Stimulated activated CD4-positive, alpha-beta T cell treated with anti-CD3 and anti-CD28 coated beads, Interleukin-15, amount 100 ng/mL, for 48 hours (primary cell): ENCODE results near the gene CNMD.
"Not testable (repeated sequence)": the region's sequence is repeated elsewhere in the genome, so short reads cannot be mapped to it uniquely, and the experiment has no call there.

ENCODE experiments used
- DNase-seq, 2 donors: peaks; one replicate each; pipeline ENCODE4 v3.0.0-alpha.2; 2020; ENCODE audit warnings: low read depth in 2 of 2

CNMD gene

DNA sequence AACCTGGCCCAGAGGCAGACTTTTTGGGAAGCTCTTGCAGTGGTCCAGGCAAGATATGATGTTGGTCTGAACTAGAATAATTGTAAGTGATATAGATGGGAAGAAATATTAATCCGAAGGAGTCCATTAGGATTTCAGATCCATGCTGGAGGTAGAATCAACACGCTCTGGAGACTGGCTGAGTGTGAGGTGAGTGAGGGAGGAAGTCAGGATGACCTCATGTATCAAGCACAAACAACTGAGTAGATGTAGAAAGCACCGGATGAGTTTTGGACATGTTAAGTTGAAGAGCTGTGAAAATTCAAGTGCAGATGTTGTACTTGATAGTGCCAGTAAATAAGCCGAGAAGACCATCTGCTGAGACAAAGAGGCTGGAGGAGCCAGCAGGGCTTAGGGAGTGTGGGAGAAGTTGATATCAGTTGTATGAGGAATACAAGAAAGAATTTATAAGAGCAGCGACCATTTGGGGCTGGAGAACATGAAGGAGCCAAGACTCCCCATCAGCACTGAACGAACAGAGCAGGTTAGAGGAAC lies 5.3 kb upstream of the CNMD start:
- no peak for DNase-seq

DNA sequence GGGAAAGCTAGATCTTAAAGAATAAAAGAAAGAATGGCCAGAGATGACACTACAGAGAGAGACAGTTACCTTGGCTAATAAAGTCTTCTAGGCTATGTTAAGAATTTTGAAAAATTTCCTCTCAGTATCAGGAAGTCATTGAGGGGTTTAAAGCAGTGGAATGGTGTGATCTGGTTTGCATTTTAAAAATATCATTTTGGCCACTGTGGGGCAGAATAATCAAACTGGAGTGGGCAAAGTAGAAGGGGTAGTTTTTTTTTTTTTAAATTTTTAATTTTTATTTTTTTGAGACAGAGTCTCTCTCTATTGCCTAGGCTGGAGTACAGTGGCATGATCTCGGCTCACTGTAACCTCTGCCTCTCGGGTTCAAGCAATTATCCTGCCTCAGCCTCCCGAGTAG lies 4.4 kb upstream of the CNMD start:
- DNase-seq, result no peak

DNA sequence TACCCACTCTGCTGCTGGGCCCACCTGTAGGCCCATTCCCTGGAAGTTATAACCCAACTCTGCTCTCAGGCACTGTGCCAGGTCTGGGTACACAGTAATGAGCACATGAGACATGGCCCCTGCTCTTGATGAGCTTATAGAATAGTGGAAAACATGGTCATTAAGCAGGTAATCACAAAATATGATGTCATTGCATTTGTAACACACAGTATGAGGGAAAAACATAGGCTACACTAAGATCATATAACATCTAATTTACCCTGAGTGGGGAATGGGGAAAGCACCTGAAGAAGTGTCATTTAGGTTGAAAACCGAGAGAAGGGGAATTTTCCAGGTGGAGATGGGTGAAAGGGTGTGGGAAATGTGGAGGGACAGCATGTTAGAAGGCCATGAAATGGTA lies 3.9 kb upstream of the CNMD start:
- DNase-seq, result no peak

DNA sequence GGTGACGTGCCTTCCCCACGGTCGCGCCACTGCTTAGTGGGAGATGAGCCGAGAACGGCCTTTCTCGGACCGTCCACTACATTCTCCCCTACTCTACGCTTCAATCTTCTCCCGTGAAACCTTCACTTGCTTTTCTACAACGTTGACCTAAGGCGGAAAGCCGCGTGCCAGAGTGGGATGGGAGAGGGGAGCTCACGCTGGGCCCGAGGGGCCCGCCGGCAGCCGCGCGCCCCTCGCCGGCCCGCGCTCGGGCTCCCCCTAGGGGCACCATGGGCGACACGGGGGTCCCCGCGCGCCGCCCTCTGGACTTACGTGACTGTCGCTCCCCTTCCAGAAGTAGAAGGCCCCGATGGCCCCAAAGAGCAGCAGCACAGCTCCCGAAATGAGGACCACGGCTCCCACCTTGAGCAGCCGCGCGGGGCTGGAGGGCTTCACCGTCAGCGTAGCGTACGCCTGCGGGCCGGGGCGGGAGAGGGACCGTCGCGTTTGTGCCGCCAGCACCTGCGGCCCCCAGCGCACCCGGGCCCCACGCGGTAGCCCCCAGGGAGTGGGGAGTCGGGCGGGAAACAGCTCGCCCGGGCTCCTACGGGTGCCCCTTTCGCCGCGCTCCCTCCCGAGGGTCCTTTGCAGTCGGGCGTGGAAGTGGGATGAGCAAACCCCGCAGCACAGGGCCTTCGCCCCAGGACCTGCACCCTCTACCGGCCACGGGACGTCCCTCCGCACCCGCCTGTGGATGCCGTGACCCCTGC lies 727 bp downstream of the CNMD start:
- DNase-seq, result no peak

DNA sequence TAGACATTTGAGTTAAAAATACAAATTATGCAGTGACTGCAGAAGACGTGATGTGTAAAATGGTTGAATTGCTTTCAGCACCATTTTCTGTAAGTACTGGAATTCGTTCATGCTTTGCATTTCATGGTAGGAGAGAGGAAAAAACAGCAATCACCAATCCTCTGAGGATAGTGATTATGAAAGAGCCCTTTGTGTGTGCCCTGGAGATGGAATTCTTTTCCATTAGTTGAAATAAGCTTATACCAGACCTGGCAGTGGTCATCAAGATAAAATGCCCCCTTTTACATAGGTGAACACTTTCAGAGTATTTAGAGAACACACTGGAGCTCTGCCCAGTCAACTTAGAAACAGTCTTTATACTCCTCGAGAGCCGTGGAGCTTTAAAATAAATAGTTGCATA lies 1.7 kb downstream of the CNMD start:
- no peak for DNase-seq

DNA sequence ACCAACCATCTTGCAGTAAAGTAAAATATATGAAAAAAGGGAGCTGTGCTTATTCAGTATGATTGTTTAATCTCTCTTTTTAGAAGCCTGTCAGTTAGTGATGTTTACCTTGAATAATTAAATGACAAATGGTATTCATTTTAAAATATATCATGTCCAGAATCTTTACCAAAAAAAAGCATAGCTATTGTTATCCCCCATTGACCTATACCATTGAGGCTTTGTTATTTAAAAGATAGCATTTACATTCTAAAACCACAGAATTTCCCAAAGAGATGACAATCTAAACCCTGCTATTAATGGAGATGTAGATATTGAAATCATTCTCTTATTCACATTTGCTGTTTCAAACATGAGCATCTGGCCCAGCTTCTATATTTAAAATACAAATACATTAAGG lies 2.2 kb downstream of the CNMD start:
- no peak for DNase-seq

DNA sequence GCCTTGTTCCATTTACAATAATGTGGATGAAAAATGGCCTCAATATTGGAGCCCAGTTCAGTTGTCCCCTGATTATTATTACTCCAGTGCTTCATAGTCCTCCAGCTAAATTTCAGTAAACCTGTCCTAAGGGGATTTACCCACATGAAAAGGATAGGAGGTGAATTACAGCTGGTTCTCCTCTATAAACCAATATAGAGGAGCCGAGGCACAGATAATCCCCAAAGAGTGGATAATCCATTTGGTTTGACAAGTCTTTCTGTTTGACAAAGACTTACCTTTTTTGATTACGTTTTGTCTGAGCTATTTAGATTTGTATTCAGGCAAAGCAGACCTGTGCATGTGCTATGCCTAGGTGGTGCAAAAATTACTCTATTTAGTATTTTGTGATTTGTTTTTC lies 2.7 kb downstream of the CNMD start:
- no peak for DNase-seq

DNA sequence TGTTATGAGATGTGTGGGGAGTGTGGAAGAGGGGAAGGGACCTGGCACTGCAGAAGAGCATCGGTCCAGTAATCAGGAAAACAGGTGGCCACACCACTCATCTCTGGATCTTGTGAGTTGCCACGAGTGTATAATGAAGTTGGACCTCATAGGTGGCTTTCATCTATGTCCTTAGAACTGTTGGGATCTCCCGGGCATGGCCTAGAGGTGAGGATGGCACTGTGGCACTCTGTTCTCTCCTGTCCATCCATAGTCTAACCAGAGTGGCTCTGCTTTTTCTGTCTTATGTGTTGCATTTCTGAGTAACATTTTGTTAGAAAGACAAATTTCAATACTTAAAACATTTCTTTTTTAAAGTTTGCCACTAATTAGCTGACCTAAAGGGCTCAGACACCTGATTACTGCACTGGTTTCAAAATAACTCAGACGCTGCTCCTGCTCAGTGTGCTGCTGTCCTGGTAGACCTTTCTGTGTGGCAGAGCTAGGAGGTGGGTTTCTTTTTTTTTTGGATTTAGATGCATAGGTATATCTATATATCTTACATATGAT lies 5.5 kb downstream of the CNMD start:
- no peak for DNase-seq

DNA sequence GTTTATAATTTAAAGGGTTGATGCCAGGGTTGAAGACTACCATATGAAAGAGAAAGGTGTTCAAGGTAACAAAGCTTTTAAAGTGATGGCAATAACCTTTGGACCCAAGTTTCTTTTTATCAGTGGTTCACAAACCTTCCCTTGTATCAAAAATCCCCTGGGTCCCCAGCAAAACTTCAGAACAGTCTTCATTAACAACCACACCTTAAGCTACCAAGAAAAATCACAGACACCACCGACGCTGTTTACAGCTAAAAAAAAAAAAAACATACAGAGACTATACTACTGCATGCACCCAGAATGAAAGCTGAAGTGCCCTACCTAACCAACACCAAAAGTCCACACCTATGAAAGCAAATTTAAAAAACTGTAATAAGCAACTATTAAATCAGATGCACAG lies 13.4 kb downstream of the CNMD start:
- no peak for DNase-seq

DNA sequence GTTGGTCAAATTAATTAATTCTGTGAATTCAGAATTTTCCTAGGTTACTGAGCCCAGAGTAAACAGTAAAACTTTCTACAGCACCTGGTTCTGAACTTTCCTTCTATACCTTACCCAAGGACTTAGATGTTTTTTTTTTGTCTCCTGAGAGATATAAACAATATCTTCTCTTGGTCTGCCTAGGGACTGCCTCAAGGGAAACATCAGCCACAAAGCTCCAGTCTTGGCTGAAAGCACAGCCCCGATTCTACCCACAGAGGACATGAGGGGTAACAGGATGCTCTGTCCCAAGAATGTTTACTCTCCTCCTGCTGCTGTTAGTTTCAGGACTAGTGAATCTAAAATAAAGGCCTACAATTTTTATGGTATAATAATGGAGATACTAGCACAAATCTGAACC lies 14.3 kb downstream of the CNMD start:
- no peak for DNase-seq

DNA sequence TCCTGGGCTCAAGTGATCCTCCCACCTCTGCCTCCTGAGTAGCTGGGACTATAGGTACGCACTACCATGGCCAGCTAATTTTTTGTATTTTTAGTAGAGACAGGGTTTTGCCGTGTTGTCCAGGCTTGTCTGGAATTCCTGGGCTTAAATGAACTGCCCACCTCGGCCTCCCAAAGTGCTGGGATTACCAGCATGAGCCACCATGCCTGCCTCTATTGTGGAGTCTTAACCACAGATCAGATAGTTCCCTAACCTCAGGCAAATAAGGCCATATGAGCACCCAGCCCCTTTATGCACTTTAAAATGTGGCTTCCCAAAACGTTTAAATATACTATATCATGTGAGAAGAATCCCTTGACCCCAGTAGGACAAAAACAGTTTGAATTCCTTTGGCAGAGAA lies 16.4 kb downstream of the CNMD start:
- DNase-seq, result no peak

DNA sequence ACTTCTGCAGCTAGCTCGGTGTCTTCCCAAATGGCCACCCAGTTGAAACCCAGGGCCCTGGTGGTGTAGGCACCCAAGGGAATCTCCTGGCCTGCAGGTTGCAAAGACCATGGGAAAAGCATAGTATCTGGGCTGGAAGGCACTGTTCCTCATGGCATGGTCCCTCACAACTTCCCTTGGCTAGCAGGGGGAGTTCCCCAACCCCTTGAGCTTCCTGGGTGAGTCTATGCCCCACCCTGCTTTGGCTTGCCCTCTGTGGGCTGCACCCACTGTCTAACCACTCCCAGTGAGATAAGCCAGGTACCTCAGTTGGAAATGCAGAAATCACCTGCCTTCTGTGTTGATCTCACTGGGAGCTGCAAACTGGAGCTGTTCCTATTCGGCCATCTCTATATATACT lies 18.3 kb downstream of the CNMD start:
- DNase-seq, result not testable (repeated sequence)

DNA sequence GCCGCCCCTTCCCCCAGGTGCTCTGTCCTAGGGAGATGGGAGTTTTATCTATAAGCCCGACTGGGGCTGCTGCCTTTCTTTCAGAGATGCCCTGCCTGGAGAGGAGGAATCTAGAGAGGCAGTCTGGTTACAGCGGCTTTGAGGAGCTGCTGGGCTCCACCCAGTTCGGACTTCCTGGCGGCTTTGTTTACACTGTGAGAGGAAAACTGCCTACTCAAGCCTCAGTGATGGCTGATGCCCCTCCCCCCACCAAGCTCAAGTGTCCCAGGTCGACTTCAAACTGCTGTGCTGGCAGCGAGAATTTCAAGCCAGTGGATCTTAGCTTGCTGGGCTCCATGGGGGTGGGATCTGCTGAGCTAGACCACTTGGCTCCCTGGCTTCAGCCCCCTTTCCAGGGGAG lies 18.7 kb downstream of the CNMD start:
- not testable (repeated sequence) for DNase-seq

DNA sequence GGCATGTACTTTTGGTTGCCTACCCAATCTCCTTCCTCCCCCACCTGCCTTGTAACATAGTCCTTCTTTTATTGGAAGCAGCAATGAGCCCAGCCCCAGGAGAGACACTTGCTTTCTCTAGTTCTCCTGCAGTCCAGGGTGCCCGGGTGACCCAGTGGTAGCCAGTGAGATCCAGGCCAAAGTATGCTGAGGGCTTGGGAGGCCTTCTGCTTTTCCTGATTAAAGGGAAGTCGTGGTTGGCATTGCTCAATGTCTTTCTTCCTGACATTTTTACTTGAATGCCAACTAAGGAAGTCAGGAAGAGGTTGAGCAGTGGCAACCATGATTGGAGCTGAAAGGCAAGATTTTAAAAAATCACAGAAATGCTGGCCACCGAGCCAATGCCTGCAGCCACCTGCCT lies 25.7 kb downstream of the CNMD start:
- DNase-seq, result no peak

DNA sequence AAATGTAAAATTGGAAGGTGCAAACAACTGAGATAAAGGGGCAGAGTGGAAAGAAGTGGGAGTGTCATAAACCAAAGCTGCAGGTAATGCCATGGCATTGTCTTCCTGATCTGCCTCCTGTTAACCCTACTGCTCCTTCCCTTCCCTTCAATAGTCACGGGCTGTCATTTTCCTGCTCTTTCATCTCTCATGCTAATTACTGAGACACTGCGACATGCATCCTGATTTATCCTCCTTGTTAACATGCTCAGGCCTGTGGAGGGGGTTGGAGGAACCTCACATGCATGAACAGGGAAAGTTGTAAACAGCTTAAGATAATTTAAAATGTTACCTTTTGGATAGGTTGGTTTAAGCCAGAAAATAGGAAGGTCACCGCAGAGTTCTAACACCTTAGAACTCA lies 27.2 kb downstream of the CNMD start:
- no peak for DNase-seq

DNA sequence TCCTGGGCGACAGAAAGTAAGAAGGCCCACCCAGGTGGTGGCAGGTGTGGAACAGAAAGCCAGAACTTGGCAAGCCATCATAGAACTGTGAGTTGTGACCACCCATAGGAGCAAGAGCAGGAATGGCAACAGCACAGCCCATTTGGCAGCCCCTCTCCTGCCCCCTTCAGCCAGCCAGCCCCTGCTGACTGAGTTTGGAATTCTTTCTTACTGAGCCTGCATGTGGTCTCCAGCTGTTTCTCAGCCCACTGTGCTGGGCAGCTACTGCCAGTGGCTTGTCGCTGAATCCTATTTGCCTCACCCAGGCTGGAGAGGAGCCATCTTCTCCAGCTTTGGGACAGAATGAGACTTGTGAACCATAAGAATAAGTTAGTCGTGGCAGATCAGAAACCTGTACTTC lies 28.3 kb downstream of the CNMD start:
- DNase-seq, result no peak

DNA sequence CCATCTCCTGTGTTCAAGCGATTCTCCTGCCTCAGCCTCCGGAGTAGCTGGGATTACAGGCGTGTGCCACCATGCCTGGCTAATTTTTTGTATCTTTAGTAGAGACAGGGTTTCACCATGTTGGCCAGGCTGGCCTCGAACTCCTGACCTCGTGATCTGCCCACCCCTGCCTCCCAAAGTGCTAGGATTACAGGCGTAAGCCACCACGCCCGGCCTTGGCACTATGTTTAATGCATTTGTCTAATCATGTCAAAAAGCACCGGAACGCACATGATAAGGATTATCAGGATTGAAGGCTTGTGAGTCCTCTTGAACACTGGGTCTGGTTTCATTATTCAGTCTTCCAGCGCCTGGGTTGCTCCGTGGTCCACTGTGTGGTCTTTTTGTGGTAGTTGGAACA lies 31.4 kb downstream of the CNMD start:
- DNase-seq, result not testable (repeated sequence)

DNA sequence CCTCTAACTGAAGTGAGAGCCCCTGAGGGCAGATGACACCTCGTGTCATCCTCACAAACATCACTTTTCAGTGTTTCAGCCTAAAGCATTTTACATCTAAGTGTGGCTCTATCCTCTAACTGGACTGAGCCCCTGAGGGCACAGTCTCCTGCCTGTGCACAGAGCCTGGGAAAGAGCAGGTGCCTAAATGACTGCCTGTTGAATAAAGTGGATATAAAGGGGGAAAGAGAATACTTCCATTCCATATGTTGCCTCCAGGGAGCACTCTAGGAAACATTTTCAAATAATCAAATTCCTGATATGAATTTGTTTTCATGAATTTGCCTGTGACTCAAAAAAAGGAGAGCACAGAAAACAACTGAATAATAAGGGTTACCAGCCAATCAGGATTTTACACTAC lies 32.2 kb downstream of the CNMD start:
- DNase-seq, result no peak

DNA sequence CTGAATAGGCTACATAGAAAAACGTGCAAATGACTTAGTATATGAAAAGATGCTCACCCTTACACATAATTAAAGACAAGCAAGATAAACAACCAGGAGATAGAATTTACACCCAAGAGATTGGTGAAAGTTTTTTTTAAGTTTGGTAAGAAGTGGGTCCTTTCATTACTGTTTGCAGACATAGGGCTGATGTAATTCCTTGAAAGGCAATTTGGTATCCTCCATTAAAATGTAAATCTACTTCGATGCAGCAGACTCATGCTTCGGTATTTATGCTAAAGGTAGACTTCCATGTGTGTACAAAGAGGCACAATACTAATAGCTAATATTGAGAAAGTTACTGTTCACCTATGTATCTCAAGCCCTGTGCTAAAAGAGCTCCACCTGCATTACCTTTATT lies 33.5 kb downstream of the CNMD start:
- no peak for DNase-seq

DNA sequence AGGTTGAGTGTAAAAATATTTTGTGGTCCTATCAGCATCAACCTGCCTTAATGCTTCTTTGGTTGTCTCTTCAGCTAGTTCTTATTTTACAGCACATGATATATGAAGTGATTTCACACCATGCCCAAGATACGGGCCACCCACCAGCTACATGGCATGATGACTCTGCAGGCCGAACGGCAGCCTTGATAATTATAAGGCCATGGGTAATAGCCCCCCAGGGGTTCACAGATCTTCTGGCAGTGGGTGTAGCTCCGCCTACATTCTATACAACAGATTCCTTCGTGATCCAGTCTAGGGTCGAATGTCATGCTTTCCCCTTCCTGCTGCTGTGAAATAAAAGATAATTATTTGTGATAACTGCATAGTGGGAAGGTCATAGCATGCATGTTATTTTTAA lies 36.1 kb downstream of the CNMD start:
- no peak for DNase-seq

DNA sequence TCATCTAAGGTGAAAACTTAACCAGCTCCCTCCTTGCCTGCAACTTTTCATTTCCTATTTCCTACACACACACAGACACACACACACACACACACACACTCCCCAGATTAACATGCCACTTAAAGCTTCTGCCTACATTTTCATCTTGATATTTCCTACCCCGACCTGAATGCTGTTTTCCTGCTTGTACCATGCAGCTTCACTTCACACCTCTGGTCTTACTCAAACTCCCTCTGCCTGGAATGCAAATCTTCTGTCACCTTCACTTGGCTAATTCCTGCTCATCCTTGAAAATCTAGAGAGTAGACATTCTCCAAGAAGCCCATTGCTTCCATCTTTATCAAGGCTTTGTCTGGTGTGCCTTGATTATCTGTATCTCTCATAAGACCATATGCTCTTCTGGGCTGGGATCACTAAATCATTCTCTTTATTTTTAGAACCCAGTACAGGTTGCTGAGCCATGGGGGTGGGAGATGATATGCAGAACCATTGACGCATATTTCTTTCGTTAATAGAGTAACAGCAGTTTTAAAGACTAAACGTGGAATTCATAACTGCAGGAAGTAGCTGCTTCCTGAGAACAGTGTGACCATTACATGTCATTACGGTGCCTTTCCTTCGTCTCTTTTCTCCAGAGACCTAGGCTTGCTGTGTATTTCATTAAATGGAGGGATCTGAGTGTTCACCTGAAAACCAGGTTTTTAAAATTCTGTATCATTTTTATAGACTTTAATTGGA lies 37.7 kb downstream of the CNMD start:
- no peak for DNase-seq

DNA sequence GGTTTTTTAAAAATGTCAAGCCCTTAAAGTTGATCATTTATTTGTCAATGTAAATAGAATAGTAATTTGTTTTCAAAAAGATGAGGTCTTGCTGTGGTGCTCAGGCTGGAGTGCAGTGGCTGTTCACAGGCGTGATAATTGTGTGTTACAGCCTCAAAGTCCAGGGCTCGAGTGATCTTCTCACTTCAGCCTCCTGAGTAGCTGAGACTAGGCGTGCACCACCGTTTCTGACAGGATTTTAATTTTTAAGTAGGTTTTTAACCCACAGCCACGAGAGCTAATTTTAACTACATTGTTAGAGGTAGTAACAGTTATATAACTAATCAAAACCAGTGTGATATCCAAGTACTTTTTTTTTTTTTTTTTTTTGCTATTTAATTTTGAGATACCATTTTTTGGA lies 43.1 kb downstream of the CNMD start:
- DNase-seq, result no peak

DNA sequence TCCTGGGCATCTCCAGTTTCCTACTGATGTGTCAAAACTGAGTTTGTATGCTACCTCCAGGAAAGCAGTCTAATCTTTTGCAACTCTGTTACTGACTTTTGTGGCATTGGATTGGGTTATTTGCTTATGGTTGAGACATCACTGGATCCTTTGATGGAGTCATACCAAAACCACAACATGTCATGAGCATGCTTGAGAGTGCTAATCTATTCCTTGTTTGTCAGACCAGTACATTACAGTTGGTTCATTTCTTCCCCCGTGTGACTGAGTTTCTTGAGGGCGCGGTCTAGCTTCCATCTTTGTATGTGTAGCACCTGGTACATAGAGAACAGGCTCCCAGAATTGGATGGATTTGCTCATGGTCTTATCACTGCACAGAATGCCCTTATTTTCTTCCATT lies 43.8 kb downstream of the CNMD start:
- DNase-seq, result peak; percentile 10 to 14
